Measurements from ENCODE around the gene TNRC18. TPM values are rescaled to one million over a fixed set of nuclear protein-coding genes. Genes with fewer than 3 reads are reported as not detected.
"Not testable (repeated sequence)": the region's sequence is repeated elsewhere in the genome, so short reads cannot be mapped to it uniquely, and the experiment has no call there.

Gene TNRC18
- total RNA-seq, 2 experiments from 2014 or later, result 36.0 to 43.8 TPM

DNA sequence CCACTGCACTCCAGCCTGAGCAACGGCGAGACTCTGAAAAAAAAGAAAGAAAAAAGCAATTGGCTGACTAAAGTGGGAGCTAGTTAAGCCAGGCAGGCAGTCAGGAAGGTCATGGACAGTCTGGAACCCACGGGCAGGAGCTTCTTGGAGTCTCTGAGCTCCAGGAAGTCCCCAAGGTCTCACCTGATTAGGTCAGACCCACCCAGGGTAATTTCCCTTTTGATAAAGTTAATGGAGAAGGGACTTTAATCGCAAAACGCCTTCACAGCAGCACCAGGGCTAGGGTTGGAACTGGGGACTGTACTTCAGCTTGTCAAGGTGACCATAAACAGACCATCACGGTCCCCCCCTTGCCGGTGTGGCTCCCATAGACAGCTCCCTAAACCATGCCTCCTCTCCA lies 134.3 kb downstream of the TNRC18 start:
- no peak overlapping the region for H3K4me3 Mint-ChIP-seq
- no peaks in the 10 kb centered on the region for H3K36me3 Mint-ChIP-seq (ENCODE audit: low read depth)
- intact Hi-C loops (cut with micrococcal nuclease), result no loop called here
- peaks cover 2% of the 10 kb centered on the region for H3K9me3 Mint-ChIP-seq
- H3K27me3 Mint-ChIP-seq (ENCODE audit: low read depth), result peaks cover 4% of the 10 kb centered on the region
- H3K4me1 Mint-ChIP-seq (ENCODE audit: low read depth), result no peaks in the 10 kb centered on the region
- no peak for DNase-seq
- CTCF ChIA-PET, result interaction anchor here (0.6 to 2.1 kb wide), 2 partner anchors 49 to 81 kb away, joined by 5 to 10 read pairs; no protein-coding TSS in a partner anchor
- no peak overlapping the region for H3K27ac Mint-ChIP-seq

DNA sequence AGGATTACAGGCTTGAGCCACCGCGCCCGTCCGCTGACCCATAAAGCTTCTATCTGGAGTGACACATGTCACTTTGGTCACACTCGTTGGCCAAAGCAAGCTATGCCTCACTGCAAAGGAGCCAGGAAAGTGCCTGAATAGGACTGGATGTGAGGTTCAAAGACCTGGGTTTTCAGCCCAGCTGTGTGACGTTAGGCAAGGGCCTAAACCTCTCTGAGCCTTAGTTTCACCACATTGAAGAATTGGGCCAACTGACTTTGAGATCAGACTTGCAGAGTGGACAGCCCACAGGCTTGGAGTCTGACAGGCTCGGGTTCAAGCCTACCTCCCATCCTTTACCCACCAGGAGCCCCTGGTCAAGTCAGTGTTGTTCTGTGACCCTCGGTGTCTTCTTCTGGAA lies 135.1 kb downstream of the TNRC18 start:
- not testable (repeated sequence) for H3K27me3 Mint-ChIP-seq (ENCODE audit: low read depth)
- CTCF ChIA-PET, result interaction anchor here (0.6 to 2.1 kb wide), 2 partner anchors 48 to 83 kb away, joined by 3 to 10 read pairs; no protein-coding TSS in a partner anchor

GRCh38 chr7:5287802-5288201 lies 135.8 kb downstream of the TNRC18 start:
- Mint-ChIP-seq H3K27ac (no peak overlapping the region), H3K27me3 (ENCODE audit: low read depth) (peaks cover 5% of the 10 kb centered on the region), H3K36me3 (ENCODE audit: low read depth) (no peaks in the 10 kb centered on the region), H3K4me1 (ENCODE audit: low read depth) (no peaks in the 10 kb centered on the region), H3K9me3 (no peaks in the 10 kb centered on the region), H3K4me3 (no peak overlapping the region)
- CTCF ChIA-PET, result interaction anchor here (1.1 kb wide), 1 partner anchor 48 kb away, joined by 3 read pairs; no protein-coding TSS in a partner anchor
- intact Hi-C loops (cut with micrococcal nuclease), result no loop called here
- DNase-seq, result no peak

More for the DNA sequence above, 135.1 kb downstream of the TNRC18 start:
- DNase-seq; H3K4me1 Mint-ChIP-seq (ENCODE audit: low read depth); intact Hi-C loops (cut with micrococcal nuclease); H3K27ac Mint-ChIP-seq; H3K36me3 Mint-ChIP-seq (ENCODE audit: low read depth); H3K9me3 Mint-ChIP-seq; H3K4me3 Mint-ChIP-seq: not testable (repeated sequence)

DNA sequence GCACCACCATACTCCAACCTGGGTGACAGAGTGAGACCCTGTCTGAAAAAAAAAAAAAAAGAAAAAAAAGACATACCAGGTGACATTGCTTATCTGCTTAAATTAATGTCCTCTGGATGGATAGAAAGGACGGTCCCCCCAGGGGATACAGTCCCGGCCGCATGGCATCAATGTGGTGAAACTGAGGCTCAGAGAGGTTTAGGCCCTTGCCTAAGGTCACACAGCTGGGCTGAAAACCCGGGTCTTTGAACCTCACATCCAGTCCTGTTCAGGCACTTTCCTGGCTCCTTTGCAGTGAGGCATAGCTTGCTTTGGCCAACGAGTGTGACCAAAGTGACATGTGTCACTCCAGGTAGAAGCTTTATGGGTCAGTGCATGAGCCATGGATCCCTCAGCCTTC lies 136.3 kb downstream of the TNRC18 start:
- H3K9me3 Mint-ChIP-seq; H3K4me3 Mint-ChIP-seq; H3K27ac Mint-ChIP-seq; DNase-seq; intact Hi-C loops (cut with micrococcal nuclease); H3K4me1 Mint-ChIP-seq (ENCODE audit: low read depth); H3K27me3 Mint-ChIP-seq (ENCODE audit: low read depth); H3K36me3 Mint-ChIP-seq (ENCODE audit: low read depth): not testable (repeated sequence)
- CTCF ChIA-PET, result interaction anchor here (1.1 kb wide), 1 partner anchor 47 kb away, joined by 3 read pairs; no protein-coding TSS in a partner anchor

- Mint-ChIP-seq H3K4me3 (no peak overlapping the region), H3K27me3 (ENCODE audit: low read depth) (peaks cover 5% of the 10 kb centered on the region), H3K4me1 (ENCODE audit: low read depth) (no peaks in the 10 kb centered on the region), H3K27ac (no peak overlapping the region), H3K36me3 (ENCODE audit: low read depth) (no peaks in the 10 kb centered on the region), H3K9me3 (no peaks in the 10 kb centered on the region)
- DNase-seq, result no peak
- CTCF ChIA-PET, result interaction anchor here (1.1 kb wide), 1 partner anchor 47 kb away, joined by 3 read pairs; no protein-coding TSS in a partner anchor
- intact Hi-C loops (cut with micrococcal nuclease), result no loop called here
These were observed 136.7 kb downstream of the TNRC18 start for GRCh38 chr7:5286933-5287332.

GRCh38 chr7:5284304-5285281 lies 139.0 kb downstream of the TNRC18 start:
- H3K27ac Mint-ChIP-seq, result no peak overlapping the region
- CTCF ChIA-PET, result no interaction called here
- intact Hi-C loops (cut with micrococcal nuclease), result no loop called here
- H3K4me3 Mint-ChIP-seq, result no peak overlapping the region
- no peaks in the 10 kb centered on the region for H3K9me3 Mint-ChIP-seq
- no peaks in the 10 kb centered on the region for H3K4me1 Mint-ChIP-seq (ENCODE audit: low read depth)
- H3K27me3 Mint-ChIP-seq (ENCODE audit: low read depth), result peaks cover 5% of the 10 kb centered on the region
- H3K36me3 Mint-ChIP-seq (ENCODE audit: low read depth), result no peaks in the 10 kb centered on the region
- DNase-seq, result peak; percentile 43

- no peaks in the 10 kb centered on the region for H3K36me3 Mint-ChIP-seq (ENCODE audit: low read depth)
- CTCF ChIA-PET, result no interaction called here
- H3K4me3 Mint-ChIP-seq, result no peak overlapping the region
- peaks cover 5% of the 10 kb centered on the region for H3K27me3 Mint-ChIP-seq (ENCODE audit: low read depth)
- no peaks in the 10 kb centered on the region for H3K4me1 Mint-ChIP-seq (ENCODE audit: low read depth)
- no peak overlapping the region for H3K27ac Mint-ChIP-seq
- no peaks in the 10 kb centered on the region for H3K9me3 Mint-ChIP-seq
- intact Hi-C loops (cut with micrococcal nuclease), result no loop called here
- no peak for DNase-seq
These were observed 140.0 kb downstream of the TNRC18 start for GRCh38 chr7:5283421-5284303.

- Mint-ChIP-seq H3K4me1 (ENCODE audit: low read depth) (no peaks in the 10 kb centered on the region), H3K9me3 (no peaks in the 10 kb centered on the region), H3K4me3 (no peak within 1 kb of the TSS), H3K27ac (no peak within 1 kb of the TSS), H3K27me3 (ENCODE audit: low read depth) (peaks cover 5% of the 10 kb centered on the region), H3K36me3 (ENCODE audit: low read depth) (no peaks in the 10 kb centered on the region)
- DNase-seq, result peak; percentile 18
- CTCF ChIA-PET, result no interaction called here
- intact Hi-C loops (cut with micrococcal nuclease), result no loop called here
These were observed 140.9 kb downstream of the TNRC18 start, which contains the start of gene SLC29A4 for GRCh38 chr7:5282543-5283316. Gene SLC29A4, plus strand, starts transcription at chr7:5282943. Its CDS starts 4,874 bp downstream, at chr7:5287817.

- intact Hi-C loops (cut with micrococcal nuclease); CTCF ChIA-PET: not testable (repeated sequence)
These were observed 141.8 kb downstream of the TNRC18 start for GRCh38 chr7:5281598-5282500.

DNA sequence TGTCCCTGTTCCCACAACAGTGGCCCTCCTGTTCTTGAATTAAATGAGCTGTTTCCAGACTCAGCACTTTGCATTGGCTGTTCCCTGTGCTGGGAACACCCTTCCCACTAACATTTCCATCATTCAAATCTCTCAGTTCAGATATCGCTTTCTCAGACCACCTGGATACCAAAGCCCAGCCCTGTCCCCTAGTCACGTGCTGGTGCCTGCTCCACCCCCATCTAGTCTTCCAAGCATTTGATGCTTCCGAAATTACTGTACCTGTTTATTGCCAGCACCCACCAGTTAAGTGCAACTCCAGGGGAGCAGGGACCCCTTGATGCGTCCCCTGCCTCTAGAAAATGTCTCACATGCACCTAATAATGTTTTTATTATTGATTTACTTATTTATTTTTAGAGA lies 143.9 kb downstream of the TNRC18 start:
- Mint-ChIP-seq H3K27ac (no peak overlapping the region), H3K4me1 (ENCODE audit: low read depth) (no peaks in the 10 kb centered on the region), H3K4me3 (no peak overlapping the region), H3K27me3 (ENCODE audit: low read depth) (peaks cover 6% of the 10 kb centered on the region), H3K9me3 (no peaks in the 10 kb centered on the region), H3K36me3 (ENCODE audit: low read depth) (no peaks in the 10 kb centered on the region)
- CTCF ChIA-PET, result interaction anchor here (0.6 kb wide), 1 partner anchor 86 kb away, joined by 3 read pairs; no protein-coding TSS in a partner anchor
- intact Hi-C loops (cut with micrococcal nuclease), result no loop called here
- no peak for DNase-seq

More at GRCh38 chr7:5281598-5282500, 141.8 kb downstream of the TNRC18 start:
- H3K9me3 Mint-ChIP-seq; H3K4me3 Mint-ChIP-seq; H3K4me1 Mint-ChIP-seq (ENCODE audit: low read depth); H3K27me3 Mint-ChIP-seq (ENCODE audit: low read depth); H3K36me3 Mint-ChIP-seq (ENCODE audit: low read depth); H3K27ac Mint-ChIP-seq; DNase-seq: not testable (repeated sequence)

DNA sequence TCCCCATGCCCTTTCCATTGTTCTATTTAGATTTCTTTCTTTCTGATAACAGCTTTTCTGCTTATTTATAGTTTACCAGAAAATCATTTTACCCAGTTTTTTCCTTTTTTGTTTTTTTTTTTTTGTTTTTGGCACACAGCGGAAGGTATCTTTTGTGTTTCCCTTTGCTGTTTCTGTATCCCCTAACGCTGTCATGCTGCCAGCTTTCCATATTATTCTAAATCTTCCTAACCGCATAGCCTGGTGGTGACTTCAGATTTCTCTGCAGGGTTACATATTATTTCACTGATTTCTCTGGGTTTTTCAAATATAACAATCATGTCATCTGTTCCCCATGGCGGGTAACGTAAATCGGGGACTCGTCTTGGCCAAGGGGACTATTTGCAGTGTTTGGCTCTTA lies 144.9 kb downstream of the TNRC18 start:
- DNase-seq, result no peak
- H3K36me3 Mint-ChIP-seq (ENCODE audit: low read depth), result no peaks in the 10 kb centered on the region
- intact Hi-C loops (cut with micrococcal nuclease), result no loop called here
- CTCF ChIA-PET, result interaction anchor here (1.5 kb wide), 1 partner anchor 39 kb away, joined by 6 read pairs; no protein-coding TSS in a partner anchor
- H3K27ac Mint-ChIP-seq, result no peak overlapping the region
- no peaks in the 10 kb centered on the region for H3K9me3 Mint-ChIP-seq
- H3K4me1 Mint-ChIP-seq (ENCODE audit: low read depth), result no peaks in the 10 kb centered on the region
- H3K4me3 Mint-ChIP-seq, result no peak overlapping the region
- peaks cover 2% of the 10 kb centered on the region for H3K27me3 Mint-ChIP-seq (ENCODE audit: low read depth)
